Measurements from ENCODE around the gene CALM1.
A peak's percentile ranks its signal among the peaks of the same experiment; 100 is the strongest.

CALM1 gene

DNA sequence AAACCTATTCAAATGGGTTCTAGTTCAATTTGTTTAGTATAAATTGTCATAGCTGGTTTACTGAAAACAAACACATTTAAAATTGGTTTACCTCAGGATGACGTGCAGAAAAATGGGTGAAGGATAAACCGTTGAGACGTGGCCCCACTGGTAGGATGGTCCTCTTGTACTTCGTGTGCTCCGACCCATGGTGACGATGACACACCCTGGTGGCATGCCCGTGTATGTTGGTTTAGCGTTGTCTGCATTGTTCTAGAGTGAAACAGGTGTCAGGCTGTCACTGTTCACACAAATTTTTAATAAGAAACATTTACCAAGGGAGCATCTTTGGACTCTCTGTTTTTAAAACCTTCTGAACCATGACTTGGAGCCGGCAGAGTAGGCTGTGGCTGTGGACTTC lies 8.3 kb downstream of the CALM1 start:
- Histone ChIP-seq H3K9me3 (ENCODE audit: control insufficient read depth, insufficient read depth, low read depth, low read length) (no peaks in the 10 kb centered on the region), H3K4me1 (ENCODE audit: control insufficient read depth, insufficient read depth, low read length) (peaks cover 14% of the 10 kb centered on the region), H3K27ac (ENCODE audit: extremely low read depth, low read depth, low read length) (peak overlapping the region; percentile 10; the same call in 1 of the 2 replicates), H3K36me3 (ENCODE audit: control insufficient read depth in 2 of 2, insufficient read depth in 1 of 2, low read length in 2 of 2) (peaks cover 48 to 69% of the 10 kb centered on the region in 2 experiments), H3K4me3 (ENCODE audit: low read depth, low read length) (no peak overlapping the region)
- ChIA-PET CTCF (interaction anchor here (0.7 kb wide), 1 partner anchor 46 kb away, joined by 3 read pairs; no protein-coding TSS in a partner anchor), POLR2A (no interaction called here)
- TF ChIP-seq SCRT2 (tag by site-specific recombination; IDR thresholded peaks at IDR 0.05) = peak; percentile 46; the same call in 1 of the 2 replicates
- TF ChIP-seq ZNF157 (tag by site-specific recombination; IDR thresholded peaks at IDR 0.05) = no peak

DNA sequence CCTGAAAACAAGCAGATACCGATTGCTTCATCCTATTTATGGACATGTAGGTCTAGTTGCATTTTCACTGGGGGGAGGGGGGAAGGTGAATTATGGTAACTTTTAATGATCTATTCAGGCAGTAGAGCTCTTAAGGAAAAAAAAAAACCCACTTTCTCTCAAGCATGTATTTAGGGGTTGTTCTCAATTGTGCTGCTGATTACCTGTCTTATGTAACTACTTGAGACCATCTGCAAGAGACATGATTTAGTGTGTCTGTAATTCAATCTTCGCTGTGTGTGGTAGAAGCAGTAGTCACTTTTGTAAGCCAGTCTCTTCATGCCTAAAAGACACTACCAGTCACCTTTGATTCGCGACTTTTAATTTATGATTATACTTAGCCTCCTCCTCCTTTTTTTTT lies 8.9 kb downstream of the CALM1 start:
- H3K36me3 ChIP-seq (ENCODE audit: control insufficient read depth in 2 of 2, insufficient read depth in 1 of 2, low read length in 2 of 2) = peaks cover 43 to 63% of the 10 kb centered on the region in 2 experiments
- no peaks in the 10 kb centered on the region for H3K9me3 ChIP-seq (ENCODE audit: control insufficient read depth, insufficient read depth, low read depth, low read length)
- ChIA-PET POLR2A (no interaction called here), CTCF (interaction anchor here (0.6 kb wide), 1 partner anchor 202 kb away, joined by 3 read pairs; no protein-coding TSS in a partner anchor)
- 0 out of 2 replicates have a peak overlapping the region, but pooled peaks have one; percentile 10 for H3K27ac ChIP-seq (ENCODE audit: extremely low read depth, low read depth, low read length)
- H3K4me3 ChIP-seq (ENCODE audit: low read depth, low read length) = no peak overlapping the region
- peaks cover 13% of the 10 kb centered on the region for H3K4me1 ChIP-seq (ENCODE audit: control insufficient read depth, insufficient read depth, low read length)
- no peak for TF ChIP-seq ZNF146 (tag by site-specific recombination; IDR thresholded peaks at IDR 0.05)
- peak; percentile 60; the same call in 1 of the 2 replicates for TF ChIP-seq ZBTB1 (tag by site-specific recombination; IDR thresholded peaks at IDR 0.05)
- TF ChIP-seq, protein P1, sequence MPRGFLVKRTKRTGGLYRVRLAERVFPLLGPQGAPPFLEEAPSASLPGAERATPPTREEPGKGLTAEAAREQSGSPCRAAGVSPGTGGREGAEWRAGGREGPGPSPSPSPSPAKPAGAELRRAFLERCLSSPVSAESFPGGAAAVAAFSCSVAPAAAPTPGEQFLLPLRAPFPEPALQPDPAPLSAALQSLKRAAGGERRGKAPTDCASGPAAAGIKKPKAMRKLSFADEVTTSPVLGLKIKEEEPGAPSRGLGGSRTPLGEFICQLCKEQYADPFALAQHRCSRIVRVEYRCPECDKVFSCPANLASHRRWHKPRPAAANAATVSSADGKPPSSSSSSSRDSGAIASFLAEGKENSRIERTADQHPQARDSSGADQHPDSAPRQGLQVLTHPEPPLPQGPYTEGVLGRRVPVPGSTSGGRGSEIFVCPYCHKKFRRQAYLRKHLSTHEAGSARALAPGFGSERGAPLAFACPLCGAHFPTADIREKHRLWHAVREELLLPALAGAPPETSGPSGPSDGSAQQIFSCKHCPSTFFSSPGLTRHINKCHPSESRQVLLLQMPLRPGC (tag by site-specific recombination; IDR thresholded peaks at IDR 0.05) = peak; percentile 91
- TF ChIP-seq, protein P2, sequence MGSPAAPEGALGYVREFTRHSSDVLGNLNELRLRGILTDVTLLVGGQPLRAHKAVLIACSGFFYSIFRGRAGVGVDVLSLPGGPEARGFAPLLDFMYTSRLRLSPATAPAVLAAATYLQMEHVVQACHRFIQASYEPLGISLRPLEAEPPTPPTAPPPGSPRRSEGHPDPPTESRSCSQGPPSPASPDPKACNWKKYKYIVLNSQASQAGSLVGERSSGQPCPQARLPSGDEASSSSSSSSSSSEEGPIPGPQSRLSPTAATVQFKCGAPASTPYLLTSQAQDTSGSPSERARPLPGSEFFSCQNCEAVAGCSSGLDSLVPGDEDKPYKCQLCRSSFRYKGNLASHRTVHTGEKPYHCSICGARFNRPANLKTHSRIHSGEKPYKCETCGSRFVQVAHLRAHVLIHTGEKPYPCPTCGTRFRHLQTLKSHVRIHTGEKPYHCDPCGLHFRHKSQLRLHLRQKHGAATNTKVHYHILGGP (tag by site-specific recombination; IDR thresholded peaks at IDR 0.05) = no peak
- TF ChIP-seq ZNF600 (tag by site-specific recombination; IDR thresholded peaks at IDR 0.05) = peak; percentile 55; the same call in 1 of the 2 replicates
- TF ChIP-seq BCL11B (tag by site-specific recombination; IDR thresholded peaks at IDR 0.05; ENCODE audit: low read depth) = peak; percentile 90
- TF ChIP-seq, protein P3, sequence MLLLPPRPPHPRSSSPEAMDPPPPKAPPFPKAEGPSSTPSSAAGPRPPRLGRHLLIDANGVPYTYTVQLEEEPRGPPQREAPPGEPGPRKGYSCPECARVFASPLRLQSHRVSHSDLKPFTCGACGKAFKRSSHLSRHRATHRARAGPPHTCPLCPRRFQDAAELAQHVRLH (tag by site-specific recombination; IDR thresholded peaks at IDR 0.05) = peak; percentile 79; the same call in 1 of the 2 replicates
- TF ChIP-seq, protein P4, sequence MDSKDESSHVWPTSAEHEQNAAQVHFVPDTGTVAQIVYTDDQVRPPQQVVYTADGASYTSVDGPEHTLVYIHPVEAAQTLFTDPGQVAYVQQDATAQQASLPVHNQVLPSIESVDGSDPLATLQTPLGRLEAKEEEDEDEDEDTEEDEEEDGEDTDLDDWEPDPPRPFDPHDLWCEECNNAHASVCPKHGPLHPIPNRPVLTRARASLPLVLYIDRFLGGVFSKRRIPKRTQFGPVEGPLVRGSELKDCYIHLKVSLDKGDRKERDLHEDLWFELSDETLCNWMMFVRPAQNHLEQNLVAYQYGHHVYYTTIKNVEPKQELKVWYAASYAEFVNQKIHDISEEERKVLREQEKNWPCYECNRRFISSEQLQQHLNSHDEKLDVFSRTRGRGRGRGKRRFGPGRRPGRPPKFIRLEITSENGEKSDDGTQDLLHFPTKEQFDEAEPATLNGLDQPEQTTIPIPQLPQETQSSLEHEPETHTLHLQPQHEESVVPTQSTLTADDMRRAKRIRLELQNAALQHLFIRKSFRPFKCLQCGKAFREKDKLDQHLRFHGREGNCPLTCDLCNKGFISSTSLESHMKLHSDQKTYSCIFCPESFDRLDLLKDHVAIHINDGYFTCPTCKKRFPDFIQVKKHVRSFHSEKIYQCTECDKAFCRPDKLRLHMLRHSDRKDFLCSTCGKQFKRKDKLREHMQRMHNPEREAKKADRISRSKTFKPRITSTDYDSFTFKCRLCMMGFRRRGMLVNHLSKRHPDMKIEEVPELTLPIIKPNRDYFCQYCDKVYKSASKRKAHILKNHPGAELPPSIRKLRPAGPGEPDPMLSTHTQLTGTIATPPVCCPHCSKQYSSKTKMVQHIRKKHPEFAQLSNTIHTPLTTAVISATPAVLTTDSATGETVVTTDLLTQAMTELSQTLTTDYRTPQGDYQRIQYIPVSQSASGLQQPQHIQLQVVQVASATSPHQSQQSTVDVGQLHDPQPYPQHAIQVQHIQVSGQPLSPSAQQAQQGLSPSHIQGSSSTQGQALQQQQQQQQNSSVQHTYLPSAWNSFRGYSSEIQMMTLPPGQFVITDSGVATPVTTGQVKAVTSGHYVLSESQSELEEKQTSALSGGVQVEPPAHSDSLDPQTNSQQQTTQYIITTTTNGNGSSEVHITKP (tag by site-specific recombination; IDR thresholded peaks at IDR 0.05) = peak; percentile 66
- TF ChIP-seq ZBTB8A (tag by site-specific recombination; IDR thresholded peaks at IDR 0.05) = 0 out of 2 replicates have a peak, but pooled peaks have one; percentile 13
- TF ChIP-seq, protein P5, sequence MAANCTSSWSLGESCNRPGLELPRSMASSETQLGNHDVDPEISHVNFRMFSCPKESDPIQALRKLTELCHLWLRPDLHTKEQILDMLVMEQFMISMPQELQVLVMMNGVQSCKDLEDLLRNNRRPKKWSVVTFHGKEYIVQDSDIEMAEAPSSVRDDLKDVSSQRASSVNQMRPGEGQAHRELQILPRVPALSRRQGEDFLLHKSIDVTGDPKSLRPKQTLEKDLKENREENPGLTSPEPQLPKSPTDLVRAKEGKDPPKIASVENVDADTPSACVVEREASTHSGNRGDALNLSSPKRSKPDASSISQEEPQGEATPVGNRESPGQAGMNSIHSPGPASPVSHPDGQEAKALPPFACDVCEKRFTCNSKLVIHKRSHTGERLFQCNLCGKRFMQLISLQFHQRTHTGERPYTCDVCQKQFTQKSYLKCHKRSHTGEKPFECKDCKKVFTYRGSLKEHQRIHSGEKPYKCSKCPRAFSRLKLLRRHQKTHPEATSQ (tag by site-specific recombination; IDR thresholded peaks at IDR 0.05) = no peak
- TF ChIP-seq ZNF354C (tag by site-specific recombination; IDR thresholded peaks at IDR 0.05; ENCODE audit: borderline replicate concordance, low read depth) = no peak
- TF ChIP-seq SCRT2 (tag by site-specific recombination; IDR thresholded peaks at IDR 0.05) = no peak
- TF ChIP-seq MEIS1 (CRISPR knock-in tag; IDR thresholded peaks at IDR 0.05; ENCODE audit: borderline replicate concordance) = no peak
- TF ChIP-seq, protein P6, sequence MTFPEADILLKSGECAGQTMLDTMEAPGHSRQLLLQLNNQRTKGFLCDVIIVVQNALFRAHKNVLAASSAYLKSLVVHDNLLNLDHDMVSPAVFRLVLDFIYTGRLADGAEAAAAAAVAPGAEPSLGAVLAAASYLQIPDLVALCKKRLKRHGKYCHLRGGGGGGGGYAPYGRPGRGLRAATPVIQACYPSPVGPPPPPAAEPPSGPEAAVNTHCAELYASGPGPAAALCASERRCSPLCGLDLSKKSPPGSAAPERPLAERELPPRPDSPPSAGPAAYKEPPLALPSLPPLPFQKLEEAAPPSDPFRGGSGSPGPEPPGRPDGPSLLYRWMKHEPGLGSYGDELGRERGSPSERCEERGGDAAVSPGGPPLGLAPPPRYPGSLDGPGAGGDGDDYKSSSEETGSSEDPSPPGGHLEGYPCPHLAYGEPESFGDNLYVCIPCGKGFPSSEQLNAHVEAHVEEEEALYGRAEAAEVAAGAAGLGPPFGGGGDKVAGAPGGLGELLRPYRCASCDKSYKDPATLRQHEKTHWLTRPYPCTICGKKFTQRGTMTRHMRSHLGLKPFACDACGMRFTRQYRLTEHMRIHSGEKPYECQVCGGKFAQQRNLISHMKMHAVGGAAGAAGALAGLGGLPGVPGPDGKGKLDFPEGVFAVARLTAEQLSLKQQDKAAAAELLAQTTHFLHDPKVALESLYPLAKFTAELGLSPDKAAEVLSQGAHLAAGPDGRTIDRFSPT (tag by site-specific recombination; IDR thresholded peaks at IDR 0.05) = no peak
- no peak for TF ChIP-seq ZNF335 (tag by site-specific recombination; conservative IDR thresholded peaks at IDR 0.05)
- TF ChIP-seq GLIS2 (tag by site-specific recombination; IDR thresholded peaks at IDR 0.05) = no peak
- TF ChIP-seq SP3 (tag by site-specific recombination; IDR thresholded peaks at IDR 0.05) = no peak
- no peak for TF ChIP-seq ZNF768 (tag by site-specific recombination; IDR thresholded peaks at IDR 0.05)
- TF ChIP-seq ZNF239 (tag by site-specific recombination; IDR thresholded peaks at IDR 0.05) = no peak

Measured in HEK293 (cell line).